HFFc6 (cell line): Measurements from ENCODE around the gene SCP2. TPM values are rescaled to one million over a fixed set of nuclear protein-coding genes. Genes with fewer than 3 reads are reported as not detected.

Experiments used
- DNase-seq: peaks from one replicate; pipeline ENCODE4 v3.0.0-alpha.2; 2018
- H3K27ac Mint-ChIP-seq: 2 replicates; pipeline ENCODE4 v1.8.0; 2020; ENCODE audit warnings: mild to moderate bottlenecking, mixed read lengths
- H3K27me3 Mint-ChIP-seq: 2 replicates; pipeline ENCODE4 v1.8.0; 2021; ENCODE audit warnings: mild to moderate bottlenecking, moderate library complexity, mixed read lengths; ENCODE audit not compliant: insufficient read depth
- H3K36me3 Mint-ChIP-seq: 2 replicates; pipeline ENCODE4 v1.8.0; 2021; ENCODE audit warnings: low read depth, mixed read lengths
- H3K4me1 Mint-ChIP-seq: 2 replicates; pipeline ENCODE4 v1.8.0; 2020; ENCODE audit warnings: low read depth, mixed read lengths
- H3K4me3 Mint-ChIP-seq: 2 replicates; pipeline ENCODE4 v1.8.0; 2020; ENCODE audit warnings: mild to moderate bottlenecking, moderate library complexity, mixed read lengths
- H3K9me3 Mint-ChIP-seq: 2 replicates; pipeline ENCODE4 v1.8.0; 2020; ENCODE audit warnings: mild to moderate bottlenecking, mixed read lengths
- total RNA-seq, 6 experiments: library from RNA; stranded (reverse); fragmentation: NEBNext Ultra II Directional; extraction: Animal tissue kit (Norgen Biotek cat#: 25700); gene quantifications; 2 replicates in 1 of 6; 3 replicates in 5 of 6; pipeline ENCODE4 v1.2.3, GENCODE V29; 2021
- TF ChIP-seq, protein P1 (sequence below): fragments of 200-600 bp; sonication (generic); IDR thresholded peaks from 2 replicates; pipeline ENCODE4 v1.5.0; 2021; ENCODE audit warnings: antibody characterized with exemption, mild to moderate bottlenecking

The SCP2 gene
- total RNA-seq, 6 experiments from 2014 or later, result 122 to 159 (median 156) TPM

- Mint-ChIP-seq H3K27ac (0 out of 2 replicates have a peak overlapping the region, but pooled peaks have one; percentile 24), H3K4me3 (no peak overlapping the region; the same call in 1 of the 2 replicates), H3K27me3 (peaks cover 3% of the 10 kb centered on the region), H3K4me1 (peaks cover 26% of the 10 kb centered on the region), H3K36me3 (no peaks in the 10 kb centered on the region), H3K9me3 (no peaks in the 10 kb centered on the region)
- TF ChIP-seq, protein P1, sequence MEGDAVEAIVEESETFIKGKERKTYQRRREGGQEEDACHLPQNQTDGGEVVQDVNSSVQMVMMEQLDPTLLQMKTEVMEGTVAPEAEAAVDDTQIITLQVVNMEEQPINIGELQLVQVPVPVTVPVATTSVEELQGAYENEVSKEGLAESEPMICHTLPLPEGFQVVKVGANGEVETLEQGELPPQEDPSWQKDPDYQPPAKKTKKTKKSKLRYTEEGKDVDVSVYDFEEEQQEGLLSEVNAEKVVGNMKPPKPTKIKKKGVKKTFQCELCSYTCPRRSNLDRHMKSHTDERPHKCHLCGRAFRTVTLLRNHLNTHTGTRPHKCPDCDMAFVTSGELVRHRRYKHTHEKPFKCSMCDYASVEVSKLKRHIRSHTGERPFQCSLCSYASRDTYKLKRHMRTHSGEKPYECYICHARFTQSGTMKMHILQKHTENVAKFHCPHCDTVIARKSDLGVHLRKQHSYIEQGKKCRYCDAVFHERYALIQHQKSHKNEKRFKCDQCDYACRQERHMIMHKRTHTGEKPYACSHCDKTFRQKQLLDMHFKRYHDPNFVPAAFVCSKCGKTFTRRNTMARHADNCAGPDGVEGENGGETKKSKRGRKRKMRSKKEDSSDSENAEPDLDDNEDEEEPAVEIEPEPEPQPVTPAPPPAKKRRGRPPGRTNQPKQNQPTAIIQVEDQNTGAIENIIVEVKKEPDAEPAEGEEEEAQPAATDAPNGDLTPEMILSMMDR, result no peak
- no peak for DNase-seq
These were observed 161.7 kb downstream of the SCP2 start for GRCh38 chr1:53088616-53089300.

- H3K27me3 Mint-ChIP-seq, result peaks cover 2% of the 10 kb centered on the region
- TF ChIP-seq, protein P1, result no peak
- no peaks in the 10 kb centered on the region for H3K36me3 Mint-ChIP-seq
- H3K27ac Mint-ChIP-seq, result 0 out of 2 replicates have a peak overlapping the region, but pooled peaks have one; percentile 24
- H3K9me3 Mint-ChIP-seq, result no peaks in the 10 kb centered on the region
- DNase-seq, result peak; percentile 13
- H3K4me3 Mint-ChIP-seq, result no peak overlapping the region
- H3K4me1 Mint-ChIP-seq, result peaks cover 22% of the 10 kb centered on the region
These were observed 162.6 kb downstream of the SCP2 start for GRCh38 chr1:53089478-53090226.

- Mint-ChIP-seq H3K9me3 (no peaks in the 10 kb centered on the region), H3K27ac (no peak overlapping the region), H3K36me3 (no peaks in the 10 kb centered on the region), H3K4me3 (no peak overlapping the region), H3K27me3 (peaks cover 2% of the 10 kb centered on the region), H3K4me1 (peaks cover 19% of the 10 kb centered on the region)
- DNase-seq, result no peak
- TF ChIP-seq, protein P1, result no peak
These were observed 163.4 kb downstream of the SCP2 start for GRCh38 chr1:53090227-53091147.

DNA sequence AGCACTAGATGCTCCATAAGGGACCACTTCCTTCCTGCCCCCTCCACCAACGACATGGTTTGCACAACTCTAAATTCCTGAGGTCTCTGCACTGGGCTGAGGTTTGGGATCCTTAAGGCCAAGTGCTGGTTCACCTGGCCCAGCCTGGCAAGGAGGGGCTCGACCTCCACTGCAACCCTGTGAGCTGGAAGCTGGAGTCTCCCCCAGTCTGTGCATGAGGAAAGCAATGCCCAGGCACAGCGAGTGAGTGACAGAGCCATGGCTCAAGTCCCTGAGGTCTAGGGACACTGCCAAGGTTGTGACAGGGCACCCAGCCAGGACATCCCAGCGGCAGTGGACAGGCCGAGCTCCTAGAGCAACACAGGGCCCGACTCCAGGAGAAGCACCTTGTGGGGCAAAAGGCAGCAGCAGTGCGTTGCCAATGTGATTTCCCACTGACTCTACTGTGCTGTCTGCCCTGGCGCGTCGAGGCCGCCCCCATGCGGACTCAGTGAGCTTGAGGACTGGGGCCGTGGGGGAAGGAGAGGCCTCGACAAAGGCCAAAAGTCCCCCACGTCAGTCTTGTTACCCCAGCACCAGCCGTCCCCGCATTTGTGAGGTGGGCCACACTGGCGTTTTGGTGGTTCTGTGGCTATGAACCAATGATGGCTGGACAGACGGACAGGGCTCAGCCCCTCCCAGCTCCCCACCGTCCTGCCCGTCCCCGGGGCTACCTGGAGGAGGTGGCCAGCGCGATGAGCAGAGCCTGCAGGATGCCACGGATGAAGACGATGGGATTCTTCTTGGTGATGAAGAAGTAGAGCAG, 165.0 kb downstream of the SCP2 start:
- TF ChIP-seq, protein P1, result no peak
- DNase-seq, result no peak
- no peaks in the 10 kb centered on the region for H3K9me3 Mint-ChIP-seq
- no peak overlapping the region for H3K4me3 Mint-ChIP-seq
- peaks cover 2% of the 10 kb centered on the region for H3K27me3 Mint-ChIP-seq
- peaks cover 19% of the 10 kb centered on the region for H3K4me1 Mint-ChIP-seq
- H3K27ac Mint-ChIP-seq, result no peak overlapping the region
- H3K36me3 Mint-ChIP-seq, result no peaks in the 10 kb centered on the region
